Measurements from ENCODE around the gene TMEM170A. TPM values are rescaled to one million over a fixed set of nuclear protein-coding genes. Genes with fewer than 3 reads are reported as not detected.

Gene TMEM170A
- total and polyA plus RNA-seq, 8 donors, result 4.3 to 12.6 (median 8.6) TPM

- H3K27me3 ChIP-seq, result no peaks in the 10 kb centered on the region
- no peaks in the 10 kb centered on the region for H3K9me3 ChIP-seq
- TF ChIP-seq CTCF (IDR thresholded peaks at IDR 0.05), result no peak
- 5 to 8% methylated on average over 43 of the region's 43 CpGs for WGBS, 2 donors
- peak in 4 of 6 donors; percentile 20 to 73 (median 48) for DNase-seq
- no peak within 1 kb of the TSS for H3K27ac ChIP-seq
- peak; percentile 46 to 82 (median 67) for ATAC-seq
- H3K4me3 ChIP-seq, result peak within 1 kb of the TSS in 3 of 4 donors; percentile 16 to 35 (median 23)
- no peak for FAIRE-seq
- intact Hi-C loops (cut with DNase I), result no loop called here
- H3K4me1 ChIP-seq, result peaks cover 0 to 10% (median 3%) of the 10 kb centered on the region in 3 donors
- H3K36me3 ChIP-seq, result no peaks in the 10 kb centered on the region
Observed at GRCh38 chr16:75495076-75495674, 30.7 kb upstream of the TMEM170A start, which contains the start of gene CHST6. Gene CHST6, minus strand, starts transcription at chr16:75495441. Its CDS starts 15,613 bp downstream, at chr16:75479828.

GRCh38 chr16:75494661-75495075, 30.2 kb upstream of the TMEM170A start:
- no peaks in the 10 kb centered on the region for H3K9me3 ChIP-seq
- H3K27ac ChIP-seq, result no peak overlapping the region
- FAIRE-seq (no peak), ATAC-seq (peak in 2 of 4 donors; percentile 3 to 10), DNase-seq (no peak)
- H3K27me3 ChIP-seq, result no peaks in the 10 kb centered on the region
- intact Hi-C loops (cut with DNase I), result no loop called here
- H3K36me3 ChIP-seq, result no peaks in the 10 kb centered on the region
- TF ChIP-seq CTCF (IDR thresholded peaks at IDR 0.05), result no peak
- peak overlapping the region in 3 of 4 donors; percentile 16 to 35 (median 23) for H3K4me3 ChIP-seq
- 15 to 19% methylated on average over 26 of the region's 26 CpGs for WGBS, 2 donors
- H3K4me1 ChIP-seq, result peaks cover 0 to 10% (median 3%) of the 10 kb centered on the region in 3 donors

GRCh38 chr16:75494184-75494583, 29.7 kb upstream of the TMEM170A start:
- WGBS, 2 donors, result 77 to 86% methylated on average over 5 of the region's 5 CpGs
- Histone ChIP-seq H3K27me3 (no peaks in the 10 kb centered on the region), H3K27ac (no peak overlapping the region), H3K4me1 (peaks cover 0 to 10% (median 3%) of the 10 kb centered on the region in 3 donors), H3K4me3 (no peak overlapping the region), H3K36me3 (no peaks in the 10 kb centered on the region), H3K9me3 (no peaks in the 10 kb centered on the region)
- FAIRE-seq, result no peak
- DNase-seq, result peak in 1 of 6 donors; percentile 18
- no peak for ATAC-seq
- intact Hi-C loops (cut with DNase I), result no loop called here
- no peak for TF ChIP-seq CTCF (IDR thresholded peaks at IDR 0.05)

- no peak for TF ChIP-seq CTCF (IDR thresholded peaks at IDR 0.05)
- Histone ChIP-seq H3K36me3 (no peaks in the 10 kb centered on the region), H3K4me3 (no peak overlapping the region), H3K27ac (no peak overlapping the region), H3K9me3 (no peaks in the 10 kb centered on the region), H3K27me3 (no peaks in the 10 kb centered on the region), H3K4me1 (peaks cover 0 to 5% (median 0%) of the 10 kb centered on the region in 3 donors)
- ATAC-seq (peak in 2 of 4 donors; percentile 9 to 18), FAIRE-seq (no peak), DNase-seq (peak in 1 of 6 donors; percentile 36)
- WGBS, 2 donors, result 86 to 94% methylated on average over 1 of the region's 1 CpG
- intact Hi-C loops (cut with DNase I), result no loop called here
Observed at GRCh38 chr16:75491876-75492275, 27.4 kb upstream of the TMEM170A start.

GRCh38 chr16:75488322-75488721, 23.8 kb upstream of the TMEM170A start:
- no peak for FAIRE-seq
- WGBS, 2 donors, result 87 to 94% methylated on average over 2 of the region's 2 CpGs
- H3K36me3 ChIP-seq, result no peaks in the 10 kb centered on the region
- no peak for ATAC-seq
- H3K4me3 ChIP-seq, result no peak overlapping the region
- no peaks in the 10 kb centered on the region for H3K9me3 ChIP-seq
- H3K27ac ChIP-seq, result no peak overlapping the region
- no peaks in the 10 kb centered on the region for H3K27me3 ChIP-seq
- no peaks in the 10 kb centered on the region for H3K4me1 ChIP-seq
- intact Hi-C loops (cut with DNase I), result no loop called here
- no peak for TF ChIP-seq CTCF (IDR thresholded peaks at IDR 0.05)
- no peak for DNase-seq
